Skeletal muscle tissue (tissue), 4 donors: ENCODE data around the gene SZT2. TPM values are rescaled to one million over a fixed set of nuclear protein-coding genes. Genes with fewer than 3 reads are reported as not detected.

ENCODE experiments used
- H3K27ac ChIP-seq: one replicate; pipeline ENCODE4 v1.7.0; 2013; ENCODE audit warnings: mild to moderate bottlenecking, low read depth, low read length, inconsistent platforms
- H3K27me3 ChIP-seq, 3 donors: one replicate each; pipeline ENCODE4 v1.7.0; 2013; ENCODE audit warnings: low read length in 3 of 3; ENCODE audit not compliant: control insufficient read depth in 3 of 3, insufficient read depth in 3 of 3
- H3K36me3 ChIP-seq, 3 donors: one replicate each; pipeline ENCODE4 v1.7.0; 2013; ENCODE audit warnings: low read length in 3 of 3; ENCODE audit not compliant: control insufficient read depth in 3 of 3, insufficient read depth in 3 of 3
- H3K4me1 ChIP-seq, 3 donors: one replicate each; pipeline ENCODE4 v1.7.0; 2013; ENCODE audit warnings: low read length in 3 of 3, mild to moderate bottlenecking in 3 of 3; ENCODE audit not compliant: control insufficient read depth in 3 of 3, insufficient read depth in 3 of 3
- H3K4me3 ChIP-seq, 3 donors: one replicate each; pipeline ENCODE4 v1.7.0; 2013; ENCODE audit warnings: low read length in 3 of 3
- H3K9ac ChIP-seq, 3 donors: one replicate each; pipeline ENCODE4 v1.7.0; 2013; ENCODE audit warnings: low read length in 3 of 3, mild to moderate bottlenecking in 3 of 3, moderate library complexity in 2 of 3, low read depth in 1 of 3
- H3K9me3 ChIP-seq, 3 donors: one replicate each; pipeline ENCODE4 v1.7.0; 2013; ENCODE audit warnings: low read length in 3 of 3; ENCODE audit not compliant: control insufficient read depth in 3 of 3
- total RNA-seq: library from RNA; depleted of rRNA; stranded (reverse); fragments of >200 nt; gene quantifications from one replicate; pipeline ENCODE4 v1.2.3, GENCODE V29; 2014
- donor health status: Osteomylitis.

The SZT2 gene
- total RNA-seq, 1 donor from 2014 or later: 21.4 TPM

GRCh38 chr1:43351421-43352350, 38.0 kb upstream of the SZT2 start:
- Histone ChIP-seq H3K4me3 (no peak overlapping the region), H3K9me3 (no peaks in the 10 kb centered on the region), H3K27ac (no peak overlapping the region), H3K4me1 (peaks cover 9 to 13% (median 12%) of the 10 kb centered on the region in 3 donors), H3K9ac (no peak overlapping the region), H3K36me3 (no peaks in the 10 kb centered on the region), H3K27me3 (no peaks in the 10 kb centered on the region)

- Histone ChIP-seq H3K9me3 (no peaks in the 10 kb centered on the region), H3K4me1 (peaks cover 9 to 13% (median 12%) of the 10 kb centered on the region in 3 donors), H3K4me3 (no peak overlapping the region), H3K36me3 (no peaks in the 10 kb centered on the region), H3K27me3 (no peaks in the 10 kb centered on the region), H3K9ac (no peak overlapping the region), H3K27ac (no peak overlapping the region)
Measured at GRCh38 chr1:43352351-43352705, 37.4 kb upstream of the SZT2 start.

- Histone ChIP-seq H3K4me1 (peaks cover 12 to 15% (median 15%) of the 10 kb centered on the region in 3 donors), H3K27ac (no peak overlapping the region), H3K9me3 (no peaks in the 10 kb centered on the region), H3K36me3 (no peaks in the 10 kb centered on the region), H3K9ac (no peak overlapping the region), H3K4me3 (no peak overlapping the region), H3K27me3 (no peaks in the 10 kb centered on the region)
Measured at GRCh38 chr1:43352881-43353280, 36.8 kb upstream of the SZT2 start.

- no peak overlapping the region for H3K27ac ChIP-seq
- H3K9ac ChIP-seq: no peak overlapping the region
- H3K27me3 ChIP-seq: no peaks in the 10 kb centered on the region
Measured at GRCh38 chr1:43354471-43354870, 35.2 kb upstream of the SZT2 start.

GRCh38 chr1:43354936-43355335, 34.8 kb upstream of the SZT2 start:
- Histone ChIP-seq H3K36me3 (no peaks in the 10 kb centered on the region), H3K27ac (no peak overlapping the region), H3K9me3 (no peaks in the 10 kb centered on the region), H3K27me3 (no peaks in the 10 kb centered on the region), H3K4me3 (no peak overlapping the region), H3K4me1 (peaks cover 10 to 16% (median 13%) of the 10 kb centered on the region in 3 donors), H3K9ac (no peak overlapping the region)

More at GRCh38 chr1:43354471-43354870, 35.2 kb upstream of the SZT2 start:
- no peak overlapping the region for H3K4me3 ChIP-seq
- H3K9me3 ChIP-seq: no peaks in the 10 kb centered on the region
- H3K4me1 ChIP-seq: peaks cover 12 to 16% (median 15%) of the 10 kb centered on the region in 3 donors
- H3K36me3 ChIP-seq: no peaks in the 10 kb centered on the region

- Histone ChIP-seq H3K27me3 (no peaks in the 10 kb centered on the region), H3K27ac (no peak overlapping the region), H3K36me3 (peaks cover 11 to 17% (median 11%) of the 10 kb centered on the region in 3 donors), H3K9ac (no peak overlapping the region), H3K4me3 (no peak overlapping the region), H3K4me1 (peaks cover 10 to 16% (median 13%) of the 10 kb centered on the region in 3 donors), H3K9me3 (no peaks in the 10 kb centered on the region)
Measured at GRCh38 chr1:43357251-43357650, 32.4 kb upstream of the SZT2 start.

- H3K36me3 ChIP-seq: peaks cover 18 to 24% (median 19%) of the 10 kb centered on the region in 3 donors
- peak overlapping the region; percentile 76 for H3K27ac ChIP-seq
- H3K9ac ChIP-seq: peak overlapping the region; percentile 84 to 93 (median 84)
- H3K27me3 ChIP-seq: no peaks in the 10 kb centered on the region
- H3K4me3 ChIP-seq: peak overlapping the region; percentile 69 to 87 (median 86)
- no peaks in the 10 kb centered on the region for H3K9me3 ChIP-seq
- peaks cover 10 to 16% (median 13%) of the 10 kb centered on the region in 3 donors for H3K4me1 ChIP-seq
Measured at GRCh38 chr1:43358121-43358745, 31.5 kb upstream of the SZT2 start.

GRCh38 chr1:43358746-43359693, 30.7 kb upstream of the SZT2 start, which contains the start of gene CDC20:
Gene CDC20, plus strand, starts transcription at chr1:43358981. Its CDS starts 235 bp downstream, at chr1:43359216.
- Histone ChIP-seq H3K9ac (peak within 1 kb of the TSS; percentile 84 to 93 (median 84)), H3K27me3 (no peaks in the 10 kb centered on the region), H3K4me1 (peaks cover 10 to 16% (median 13%) of the 10 kb centered on the region in 3 donors), H3K4me3 (peak within 1 kb of the TSS; percentile 69 to 87 (median 86)), H3K27ac (peak within 1 kb of the TSS; percentile 76), H3K9me3 (no peaks in the 10 kb centered on the region), H3K36me3 (peaks cover 26 to 32% (median 27%) of the 10 kb centered on the region in 3 donors)

GRCh38 chr1:43359696-43360095, 30.0 kb upstream of the SZT2 start:
- no peaks in the 10 kb centered on the region for H3K9me3 ChIP-seq
- no peak overlapping the region for H3K9ac ChIP-seq
- peaks cover 10 to 16% (median 13%) of the 10 kb centered on the region in 3 donors for H3K4me1 ChIP-seq
- H3K27me3 ChIP-seq: no peaks in the 10 kb centered on the region
- H3K4me3 ChIP-seq: no peak overlapping the region
- H3K27ac ChIP-seq: no peak overlapping the region
- H3K36me3 ChIP-seq: peaks cover 32 to 39% (median 33%) of the 10 kb centered on the region in 3 donors
